GM11168 (cell line): ENCODE results near the gene HDAC4.

Source experiments
- in situ Hi-C: fragments of 300-500 bp; cut with MboI; formaldehyde crosslinking; loops from one replicate; pipeline ENCODE4 v1.12.0; 2022; ENCODE audit warnings: low sequenced_read_pairs; ENCODE audit not compliant: unreplicated experiment

HDAC4 gene

DNA sequence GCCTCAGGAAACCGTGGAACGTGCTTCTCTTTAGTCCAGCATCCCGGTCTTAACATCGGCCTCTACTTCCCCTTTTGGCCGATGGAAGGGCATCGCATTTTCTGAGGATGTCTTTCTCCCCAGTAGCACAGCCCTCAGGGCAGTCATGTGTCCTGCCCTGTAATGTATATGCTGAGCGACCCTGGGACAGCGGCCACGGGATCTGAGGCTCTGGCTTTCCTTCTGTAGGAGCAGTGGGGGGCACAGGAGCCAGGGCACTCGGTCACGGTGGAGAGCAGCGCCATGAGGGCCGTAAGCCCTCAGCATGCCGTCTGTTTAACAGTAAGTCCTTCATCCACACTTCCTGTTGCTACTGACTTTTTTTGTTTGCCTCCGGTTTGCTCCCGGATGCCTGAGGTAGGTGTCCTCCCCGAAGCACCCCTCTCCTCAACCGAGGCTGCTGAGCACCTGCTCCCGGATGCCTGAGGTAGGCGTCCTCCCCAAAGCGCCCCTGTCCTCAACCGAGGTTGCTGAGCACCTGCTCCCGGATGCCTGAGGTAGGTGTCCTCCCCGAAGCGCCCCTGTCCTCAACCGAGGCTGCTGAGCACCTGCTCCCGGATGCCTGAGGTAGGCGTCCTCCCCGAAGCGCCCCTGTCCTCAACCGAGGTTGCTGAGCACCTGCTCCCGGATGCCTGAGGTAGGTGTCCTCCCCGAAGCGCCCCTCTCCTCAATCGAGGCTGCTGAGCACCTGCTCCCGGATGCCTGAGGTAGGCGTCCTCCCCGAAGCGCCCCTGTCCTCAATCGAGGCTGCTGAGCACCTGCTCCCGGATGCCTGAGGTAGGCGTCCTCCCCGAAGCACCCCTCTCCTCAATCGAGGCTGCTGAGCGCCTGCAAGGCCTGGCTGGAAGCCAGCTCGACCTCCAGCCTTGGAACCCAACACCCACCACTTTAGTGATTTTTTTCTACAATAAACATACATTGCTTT is 169.3 kb downstream of the HDAC4 start:
- in situ Hi-C loops = no loop called here

DNA sequence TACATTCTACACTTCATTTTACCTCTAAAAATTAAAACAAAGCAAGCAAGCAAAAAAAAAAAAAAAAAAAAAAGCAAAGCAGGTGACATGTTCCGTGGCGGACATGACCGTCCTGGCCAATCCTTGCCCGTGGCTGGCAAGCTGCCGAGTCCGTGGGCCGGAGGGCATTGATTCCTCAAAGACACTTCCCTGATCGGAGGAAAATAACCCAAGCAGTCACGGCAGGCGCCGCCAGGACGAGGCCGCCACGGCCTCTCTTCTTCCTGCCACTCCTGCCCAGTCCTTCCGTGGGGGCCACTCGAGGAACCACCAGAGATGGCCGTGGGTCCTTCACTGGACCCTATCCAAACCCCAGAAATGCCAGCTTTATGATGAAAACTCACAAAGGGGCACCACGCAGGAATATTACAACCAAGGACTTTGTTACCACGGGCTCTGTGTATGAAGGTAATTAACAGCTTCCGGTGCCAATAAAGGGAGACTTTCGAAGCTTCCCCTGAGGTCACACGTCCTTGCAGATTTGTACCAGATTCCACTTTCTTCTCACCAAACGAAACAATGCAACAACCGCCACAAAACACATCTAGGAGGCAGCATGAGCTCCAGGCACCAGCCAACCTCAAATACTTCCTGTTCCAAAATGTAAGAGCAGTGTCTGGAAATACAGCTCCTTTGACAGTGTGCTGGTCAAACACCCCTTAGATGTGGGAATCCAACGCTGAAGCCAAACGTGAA is 170.3 kb downstream of the HDAC4 start:
- in situ Hi-C loops = no loop called here

DNA sequence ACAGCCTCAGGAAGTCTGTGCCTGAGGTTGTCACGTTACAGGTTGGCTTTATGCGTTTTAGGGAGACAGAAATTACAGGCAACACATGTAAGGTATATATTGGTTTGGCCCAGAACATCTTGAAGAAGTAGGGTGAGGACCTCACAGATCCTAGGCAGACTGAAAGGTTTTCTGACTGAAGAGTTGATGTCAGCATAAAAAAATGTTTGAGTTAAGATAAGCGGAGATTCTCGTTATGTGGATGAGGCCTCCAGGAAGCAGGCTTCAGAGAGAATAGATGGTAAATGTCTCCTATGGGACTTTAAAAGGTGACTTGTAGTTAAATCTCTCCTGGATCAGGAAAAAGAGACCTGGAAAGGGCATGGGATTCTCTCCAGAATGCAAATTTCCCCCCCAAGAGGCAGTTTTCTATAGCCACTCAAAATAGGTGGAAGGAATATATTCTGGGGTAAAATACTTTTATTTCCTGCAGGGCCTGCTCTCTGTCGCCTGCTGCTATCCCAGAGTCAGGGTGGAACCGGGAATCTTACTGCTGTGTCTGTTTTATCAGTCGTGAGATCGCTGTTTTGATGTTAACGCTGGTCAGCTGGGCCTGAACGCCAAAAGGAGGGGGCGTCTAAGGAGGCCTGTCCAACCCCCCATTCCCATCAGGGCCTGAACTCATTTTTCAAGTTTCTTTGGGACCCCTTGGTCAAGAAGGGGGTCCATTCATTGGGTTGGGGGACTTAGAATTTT is 171.1 kb downstream of the HDAC4 start:
- in situ Hi-C loops = no loop called here

DNA sequence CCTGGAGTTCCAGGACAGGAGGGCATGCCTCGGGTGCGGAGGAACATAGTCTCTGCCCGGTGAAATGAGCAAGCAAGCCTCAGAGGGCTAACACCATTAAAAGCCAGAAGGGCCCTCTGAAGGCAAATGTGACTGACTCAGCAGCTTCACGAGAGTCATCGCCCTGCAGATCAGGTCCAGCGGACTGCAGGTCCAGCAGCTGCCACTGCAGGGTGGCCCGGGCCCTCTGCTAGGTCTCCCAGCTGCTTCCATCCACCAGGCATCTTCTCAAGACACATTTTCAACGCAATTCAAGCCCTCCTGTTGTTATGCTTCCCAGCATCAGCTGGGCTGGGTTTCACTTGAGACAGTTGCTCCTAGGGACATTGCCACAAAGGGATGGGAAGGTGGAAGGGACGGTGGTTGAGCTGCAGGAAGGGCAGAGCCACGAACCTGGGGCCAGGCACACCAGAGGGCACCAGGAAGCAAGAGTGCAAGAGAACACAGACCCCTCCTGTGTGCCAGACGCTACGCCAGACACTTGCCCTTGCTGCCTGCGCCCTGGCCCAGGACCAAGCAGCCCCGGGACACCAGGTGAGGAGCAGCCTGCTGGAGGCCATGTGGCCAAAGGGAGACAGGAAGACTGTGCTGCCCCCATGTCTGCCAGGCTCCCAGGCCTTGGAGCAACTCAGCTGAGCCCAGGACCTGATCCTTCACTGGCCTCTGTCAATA is 173.0 kb downstream of the HDAC4 start:
- in situ Hi-C loops = no loop called here

DNA sequence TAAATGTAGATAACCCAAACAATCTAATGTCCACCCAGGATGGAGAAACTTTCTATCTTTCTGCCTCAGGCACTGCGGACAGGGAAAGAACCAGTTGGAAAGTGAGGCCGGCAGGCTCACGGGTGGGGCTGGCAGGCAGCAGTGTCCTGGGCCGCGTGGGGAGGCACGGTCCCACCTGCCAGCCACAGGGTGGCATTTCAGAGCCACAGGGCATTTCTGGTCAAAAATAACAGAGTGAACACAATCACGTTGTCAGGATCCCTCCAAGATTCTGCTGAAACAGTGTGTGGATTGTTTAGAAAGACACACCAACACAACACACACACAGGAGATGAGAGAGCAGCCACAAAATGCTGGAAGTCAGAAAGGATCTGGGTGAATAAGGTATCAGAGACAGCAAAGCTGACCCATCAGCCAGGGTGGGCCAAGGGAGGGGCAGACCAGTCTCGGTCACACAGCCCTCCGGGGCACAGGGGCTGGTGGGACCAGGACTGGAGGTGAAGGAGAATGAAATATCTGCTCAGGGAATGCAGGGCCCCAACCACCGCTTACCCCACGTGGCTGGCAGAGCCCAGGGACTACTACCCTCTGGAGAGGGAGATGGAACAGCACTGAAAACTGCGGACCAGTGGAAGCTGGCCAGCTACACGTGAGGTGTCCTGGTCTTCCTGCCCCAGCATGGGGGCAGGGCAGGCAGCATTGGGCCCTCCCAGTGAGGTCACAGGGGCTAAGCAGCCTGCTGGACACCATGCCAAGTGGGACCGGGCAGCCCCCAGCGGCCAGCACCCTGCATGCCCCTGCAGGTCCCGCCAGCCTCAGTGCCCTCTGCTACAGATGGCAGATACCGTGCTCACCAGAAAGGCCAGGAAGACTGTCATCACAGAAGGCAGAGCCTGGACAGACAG is 173.9 kb downstream of the HDAC4 start:
- in situ Hi-C loops = no loop called here

DNA sequence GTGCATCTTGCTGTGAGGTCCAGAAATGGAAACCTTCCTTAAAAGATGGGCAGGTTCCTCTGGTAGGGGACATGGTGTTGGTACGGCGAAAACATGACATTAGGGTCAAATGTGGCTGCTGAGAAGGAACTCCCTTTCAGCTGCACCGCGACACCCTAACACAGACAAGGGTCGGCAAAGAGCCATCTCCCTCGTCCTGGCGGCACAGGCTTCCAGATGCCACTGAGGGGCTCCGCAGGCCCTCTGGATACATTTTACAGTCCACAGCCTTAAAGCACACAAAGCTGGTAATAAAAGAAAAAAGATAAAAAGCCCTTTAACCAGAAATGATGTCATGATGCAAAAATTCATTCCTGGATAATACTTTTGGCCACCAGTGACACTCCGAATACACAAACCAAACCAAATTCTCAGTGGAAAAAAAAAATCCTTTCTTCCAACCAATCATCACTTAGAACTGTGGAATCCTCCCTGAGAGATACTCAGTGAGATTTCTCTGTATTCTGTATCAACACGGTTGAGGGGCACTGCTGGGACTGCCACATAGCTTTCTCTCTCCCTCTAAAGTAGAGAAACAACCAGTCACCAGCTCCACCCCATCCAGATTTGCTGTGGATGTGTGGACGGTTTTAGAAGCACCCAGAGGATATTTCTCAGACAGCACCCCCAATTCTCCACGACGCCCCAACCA is 174.8 kb downstream of the HDAC4 start:
- in situ Hi-C loops = no loop called here

DNA sequence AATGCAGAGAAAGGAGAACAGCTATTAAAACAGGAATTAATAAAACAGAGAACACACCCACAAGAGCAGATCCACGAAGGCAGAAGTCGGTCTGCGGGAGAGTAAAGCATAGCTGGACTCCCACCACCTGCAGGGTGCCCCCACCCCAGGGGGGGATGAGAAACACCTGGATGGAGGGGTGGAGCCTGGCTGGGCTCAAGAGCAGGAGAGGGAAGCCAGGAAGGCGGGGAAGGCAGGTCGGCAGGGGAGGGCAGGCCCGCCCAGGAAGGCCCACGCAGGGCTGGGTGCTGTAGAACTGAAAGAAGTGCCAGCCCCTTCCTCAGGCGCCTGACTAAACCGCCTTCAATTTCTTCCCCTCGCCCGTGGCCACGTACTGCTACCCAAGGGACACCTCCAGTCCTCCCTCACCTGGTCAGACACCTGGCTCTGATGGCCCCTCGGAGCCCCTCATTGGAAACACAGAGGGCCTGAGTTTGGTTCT is 175.4 kb downstream of the HDAC4 start:
- in situ Hi-C loops = no loop called here

DNA sequence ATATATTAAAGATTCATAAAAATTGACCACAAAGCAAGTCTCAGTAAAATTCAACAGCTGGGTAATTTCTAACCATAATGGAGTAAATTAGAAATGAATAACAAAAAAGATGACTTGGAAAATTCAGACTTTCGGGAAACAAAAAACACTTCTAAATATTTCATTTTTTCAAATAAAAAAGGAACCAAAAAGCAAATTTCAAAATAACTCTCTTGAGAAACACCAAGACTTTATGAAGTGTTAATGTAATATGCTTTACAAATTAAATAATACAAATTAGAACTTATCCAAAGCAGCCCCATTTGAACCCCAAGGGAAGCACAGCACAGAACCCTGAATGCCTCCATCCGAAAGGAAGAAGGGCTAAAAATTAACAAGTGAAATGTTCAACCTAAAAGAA is 175.9 kb downstream of the HDAC4 start:
- in situ Hi-C loops = no loop called here

DNA sequence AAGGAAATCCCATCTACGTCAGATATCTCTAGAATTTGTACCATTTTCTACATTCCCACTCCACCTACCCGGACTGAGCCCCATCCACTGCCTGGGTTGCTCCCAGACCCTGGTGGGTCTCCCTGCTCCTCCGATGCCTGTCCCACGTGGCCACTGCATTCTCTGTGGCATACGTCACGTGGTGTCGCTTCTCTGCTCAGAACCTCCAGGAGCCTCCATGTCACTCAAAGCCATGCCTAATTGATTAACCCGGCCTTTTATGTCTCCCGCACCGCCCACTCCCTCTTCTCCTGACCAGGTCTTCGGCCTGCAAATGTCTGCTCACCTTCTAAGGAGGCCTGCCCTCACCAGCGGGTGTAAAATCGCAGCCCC is 176.6 kb downstream of the HDAC4 start:
- in situ Hi-C loops = no loop called here

DNA sequence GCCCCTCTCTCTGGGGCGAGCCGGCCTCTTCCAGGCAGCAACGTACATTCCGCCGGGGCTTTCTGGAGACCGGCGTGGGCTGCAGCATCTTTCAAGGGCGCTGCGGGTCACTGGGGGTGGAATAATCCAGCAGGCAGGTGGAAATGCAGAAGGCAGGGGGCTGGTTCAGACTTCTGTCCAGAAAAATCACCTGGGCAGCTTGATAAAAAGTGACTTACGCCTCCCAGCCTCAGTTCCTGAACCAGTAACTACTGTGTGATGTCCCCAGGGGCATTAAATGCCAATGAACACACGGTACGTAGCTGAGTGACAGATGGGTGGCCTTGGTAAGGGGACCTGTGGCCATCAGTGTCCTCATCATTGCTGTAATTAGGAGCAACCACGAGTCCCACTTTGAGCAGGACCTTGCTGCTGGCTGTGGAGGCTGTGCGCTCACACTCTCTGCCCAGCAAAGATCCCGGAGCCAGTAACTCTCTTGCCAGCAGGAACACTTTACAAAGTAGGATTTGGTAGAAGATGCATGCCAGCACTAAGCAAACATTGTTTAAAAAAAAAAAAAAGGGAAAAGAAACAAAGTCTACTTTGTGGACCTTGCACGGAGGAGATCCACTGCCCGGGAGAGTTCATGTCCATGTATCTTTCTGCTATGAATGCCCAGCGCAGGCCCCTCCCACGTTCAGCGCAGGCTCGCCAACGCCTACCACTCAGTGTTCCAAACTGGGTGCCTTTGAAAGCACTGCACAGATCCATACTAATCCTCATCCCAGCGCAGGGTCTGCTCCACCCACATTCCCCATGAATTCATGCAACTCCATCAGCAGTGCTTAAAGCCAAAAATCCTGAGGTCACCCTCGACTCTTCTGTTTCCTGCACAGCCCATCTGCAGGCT is 177.3 kb downstream of the HDAC4 start:
- in situ Hi-C loops = no loop called here

DNA sequence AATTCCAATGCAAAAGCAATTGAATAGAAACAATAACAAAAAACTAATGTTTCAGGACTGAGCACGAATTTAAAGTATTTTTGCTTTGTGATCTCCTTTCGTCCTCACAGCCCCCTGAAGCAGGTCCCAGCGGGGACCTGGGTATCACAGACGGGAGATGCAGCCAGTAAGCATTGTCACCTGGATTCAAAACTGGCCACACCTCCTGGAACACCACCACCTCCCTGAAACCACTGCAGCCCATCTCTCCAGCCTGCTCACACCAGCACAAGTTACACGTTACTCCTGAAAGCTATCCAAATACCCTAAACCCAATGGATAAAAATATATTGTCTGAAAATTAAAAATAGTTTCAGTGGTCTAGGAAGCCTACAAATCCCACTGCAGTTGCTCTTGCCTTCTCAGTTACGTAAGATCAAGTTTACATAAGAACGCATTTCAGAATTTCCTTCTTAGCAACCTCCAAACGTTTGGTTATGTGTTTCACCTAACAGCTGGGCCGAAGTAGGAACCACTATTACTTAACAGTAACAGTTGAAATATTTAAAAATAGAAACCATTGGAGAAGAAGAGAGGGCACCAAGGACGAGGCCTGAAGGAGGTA is 178.0 kb downstream of the HDAC4 start:
- in situ Hi-C loops = no loop called here

DNA sequence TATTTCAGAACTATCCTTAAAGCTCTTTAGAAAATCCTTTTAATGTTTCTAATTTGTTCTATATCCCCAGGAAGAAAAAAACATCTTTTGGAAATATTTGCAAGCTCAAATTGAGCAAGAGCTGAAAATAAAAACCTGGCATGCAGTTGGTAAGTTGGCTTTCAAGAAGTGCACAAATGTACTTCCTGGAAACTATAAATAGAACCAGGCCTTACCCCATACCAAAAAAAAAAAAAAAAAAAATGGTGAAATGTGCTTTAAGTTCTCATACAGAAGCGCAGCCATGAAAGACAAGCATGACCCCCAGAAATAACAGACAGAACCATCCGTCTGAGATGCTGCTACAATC is 178.5 kb downstream of the HDAC4 start:
- in situ Hi-C loops = no loop called here

DNA sequence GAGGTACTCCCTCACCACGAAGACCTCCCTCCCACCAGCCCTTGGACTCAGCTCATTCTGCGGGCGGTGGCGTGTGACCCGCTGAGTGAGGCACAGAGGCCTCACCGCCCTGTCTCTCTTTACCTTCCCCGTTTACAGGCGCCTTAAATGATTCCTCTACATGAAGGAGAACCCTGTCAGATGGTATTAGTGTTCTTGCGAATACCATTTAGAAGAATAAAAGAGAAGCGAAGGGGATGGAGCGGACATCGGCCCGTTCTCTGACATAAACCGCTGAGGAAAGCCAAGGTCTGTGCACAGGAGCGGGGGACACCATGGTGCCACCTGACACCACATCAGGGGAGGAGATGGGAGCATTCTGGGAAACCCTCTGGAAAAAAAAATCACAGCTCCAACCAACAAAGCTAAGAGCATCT is 179.8 kb downstream of the HDAC4 start:
- in situ Hi-C loops = no loop called here

DNA sequence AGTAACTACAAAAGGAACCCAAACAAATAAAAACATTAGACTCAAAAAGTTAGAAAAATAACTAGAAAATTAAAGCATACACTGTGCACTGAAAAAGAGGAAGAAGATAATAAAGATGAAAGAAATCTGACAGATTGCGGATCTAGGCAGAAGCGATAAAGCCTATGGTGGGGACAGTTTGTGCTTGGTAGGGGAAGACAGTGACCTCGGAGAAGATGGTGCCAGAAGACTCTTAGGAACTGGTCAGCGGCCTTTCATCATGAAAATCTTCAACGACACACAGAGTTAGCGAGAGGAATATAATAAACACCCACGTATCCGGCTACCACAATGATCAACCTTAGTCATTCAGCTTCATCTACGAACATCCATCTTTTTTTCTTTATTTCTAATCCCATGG is 180.5 kb downstream of the HDAC4 start:
- in situ Hi-C loops = no loop called here

DNA sequence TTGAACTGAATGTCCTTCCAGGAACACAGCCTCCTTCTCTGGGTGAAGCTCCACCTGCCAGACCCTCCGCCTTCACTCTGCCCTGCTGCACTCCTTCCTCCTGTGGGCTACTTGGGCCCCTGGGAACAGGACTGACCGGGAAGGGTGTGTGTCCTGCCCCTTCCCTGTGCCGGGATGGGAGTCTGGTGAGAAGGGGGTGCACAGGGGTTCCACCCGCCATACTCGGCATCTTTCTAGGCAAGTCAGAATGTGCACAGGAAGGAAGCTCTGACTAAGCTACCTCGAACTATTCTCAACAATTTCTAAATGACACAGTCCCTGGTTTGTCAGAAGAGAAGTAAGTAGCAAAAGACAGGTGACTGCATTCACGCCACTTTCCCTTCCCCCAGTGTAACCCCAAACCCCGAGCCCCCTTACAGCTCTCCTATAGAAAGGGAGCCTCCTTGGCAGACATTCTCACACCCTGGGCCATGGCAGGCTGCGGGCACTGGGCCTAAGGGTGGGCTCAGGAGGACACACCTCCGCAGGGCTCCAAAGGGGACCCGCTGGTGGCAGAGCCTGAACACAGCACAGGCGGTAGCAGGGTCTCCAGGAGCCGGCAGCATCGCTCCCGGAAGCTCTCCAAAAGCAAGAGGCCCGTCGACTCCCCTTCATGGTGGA is 184.1 kb downstream of the HDAC4 start:
- in situ Hi-C loops = no loop called here

DNA sequence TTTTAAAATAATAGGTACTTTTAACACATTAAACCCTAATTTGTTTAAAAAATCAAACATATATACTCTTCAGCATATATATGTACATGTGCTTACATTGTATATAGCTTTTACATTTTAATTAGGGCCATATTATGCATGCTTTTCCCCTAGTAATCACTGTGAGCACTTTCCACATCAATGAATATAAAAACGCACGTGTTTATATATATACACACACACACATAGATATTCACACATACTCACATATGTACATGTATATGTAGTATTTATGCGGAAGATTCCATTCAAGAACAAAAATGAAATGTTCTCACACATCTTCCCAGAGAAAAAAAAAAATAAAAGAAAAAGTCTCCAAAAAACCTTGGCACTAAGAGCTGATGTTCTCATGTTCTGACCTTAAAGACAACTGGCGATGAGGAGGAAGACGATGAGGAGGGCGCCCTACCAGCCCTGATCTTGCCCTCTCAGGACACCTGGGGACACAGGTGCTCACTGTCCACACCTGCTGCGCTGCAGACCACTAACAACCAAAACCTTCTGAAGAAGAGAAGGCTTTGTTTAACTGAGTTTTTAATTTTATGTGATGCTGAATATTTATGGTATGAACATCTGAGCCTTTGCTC is 184.7 kb downstream of the HDAC4 start:
- in situ Hi-C loops = no loop called here
